GM10847 (cell line): ENCODE data around the gene UPF3A.

Source experiments
- POLR2A ChIP-seq: IDR thresholded peaks from 2 replicates; pipeline ENCODE4 v1.6.1; 2011; ENCODE audit not compliant: insufficient read length; ENCODE audit errors: extremely low read depth

Gene UPF3A

GRCh38 chr13:114339857-114340534 lies 58.6 kb downstream of the UPF3A start:
- no peak for TF ChIP-seq POLR2A

GRCh38 chr13:114341003-114341777 lies 59.8 kb downstream of the UPF3A start:
- TF ChIP-seq POLR2A: no peak
